Measurements from ENCODE around the gene RPL15.

- TF ChIP-seq TSHZ2 (CRISPR knock-in tag; IDR thresholded peaks at IDR 0.05), result no peak
- TF ChIP-seq CREB5 (CRISPR knock-in tag; IDR thresholded peaks at IDR 0.05; ENCODE audit: low read depth), result no peak
- TF ChIP-seq SNAI2 (CRISPR knock-in tag; IDR thresholded peaks at IDR 0.05), result no peak
- no peak for TF ChIP-seq PATZ1 (CRISPR knock-in tag; IDR thresholded peaks at IDR 0.05; ENCODE audit: borderline replicate concordance)
Measured at GRCh38 chr3:23875113-23875725, 41.7 kb upstream of the RPL15 start.
